GM19240 (cell line): Measurements from ENCODE around the gene MYBPC2.
"Not testable (repeated sequence)": the region's sequence is repeated elsewhere in the genome, so short reads cannot be mapped to it uniquely, and the experiment has no call there.

Experiments used
- DNase-seq: peaks from one replicate; pipeline ENCODE4 v3.0.0; 2011; ENCODE audit warnings: low spot score; ENCODE audit not compliant: insufficient read length

The MYBPC2 gene

GRCh38 chr19:50458396-50459066, 25.8 kb downstream of the MYBPC2 start:
- DNase-seq = no peak

GRCh38 chr19:50459067-50459456, 26.4 kb downstream of the MYBPC2 start:
- no peak for DNase-seq

DNA sequence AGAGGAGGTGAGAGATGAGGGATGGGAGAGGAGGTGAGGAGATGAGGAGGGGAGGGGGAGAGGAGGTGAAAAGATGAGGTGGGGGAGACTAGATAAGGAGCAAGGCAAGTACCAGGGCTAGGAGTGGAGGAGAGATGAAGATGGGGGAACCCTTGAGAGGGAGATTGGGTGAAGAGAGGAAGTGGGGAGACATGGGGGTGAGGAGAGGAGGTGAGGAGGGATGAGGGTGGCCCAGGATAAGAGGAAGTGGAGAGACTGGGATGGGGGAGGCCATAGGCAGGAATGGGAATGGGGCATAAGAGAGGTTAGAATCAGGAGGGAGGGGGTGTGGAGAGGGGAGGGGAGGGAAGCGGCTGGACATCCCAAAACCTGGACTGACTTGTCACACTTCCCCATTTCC, 26.9 kb downstream of the MYBPC2 start:
- no peak for DNase-seq

- DNase-seq = peak; percentile 92
These were observed 27.6 kb downstream of the MYBPC2 start for GRCh38 chr19:50460161-50460765.

GRCh38 chr19:50461066-50461875, 28.6 kb downstream of the MYBPC2 start:
- DNase-seq = peak; percentile 97

DNA sequence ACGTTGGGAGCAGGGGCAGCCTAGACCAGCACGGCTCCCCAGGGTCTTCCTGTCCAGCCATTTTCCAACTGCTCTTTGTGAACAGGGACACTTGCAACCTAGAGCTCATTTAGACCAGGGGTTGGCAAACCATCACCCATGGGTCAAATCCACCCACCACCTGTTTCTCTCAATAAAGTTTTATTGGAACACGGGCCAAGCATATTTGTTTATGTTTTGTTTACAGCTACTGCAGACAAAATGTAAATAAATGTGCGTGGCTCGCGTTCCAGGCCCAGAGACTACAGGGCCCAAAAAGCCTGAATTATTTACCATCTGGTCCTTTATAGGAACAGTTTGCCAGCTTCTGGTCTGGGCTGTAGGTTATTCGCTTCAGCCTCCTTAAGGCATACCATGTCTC, 30.3 kb downstream of the MYBPC2 start:
- no peak for DNase-seq

- no peak for DNase-seq
These were observed 31.7 kb downstream of the MYBPC2 start for GRCh38 chr19:50464348-50464747.

DNA sequence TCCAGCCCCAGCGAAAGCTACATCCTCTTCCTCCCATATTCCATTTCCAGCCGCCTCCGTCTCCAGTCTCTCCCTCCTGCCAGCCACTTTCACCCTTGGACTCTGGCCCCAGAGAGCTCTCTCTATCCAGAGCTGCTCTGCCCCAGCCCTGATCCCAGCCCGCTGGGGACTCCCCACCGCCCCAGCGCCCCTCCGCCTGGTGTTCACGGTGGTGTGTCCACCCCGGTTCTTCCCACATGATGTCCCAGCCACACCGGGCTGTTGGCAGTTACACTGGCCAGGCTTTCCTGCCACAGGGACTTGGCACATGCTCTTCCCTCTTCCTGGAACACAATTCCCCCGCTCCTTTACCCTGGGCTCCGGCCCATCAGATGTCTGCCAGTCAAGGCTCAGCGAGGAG, 32.3 kb downstream of the MYBPC2 start:
- DNase-seq = no peak

- no peak for DNase-seq
These were observed 33.5 kb downstream of the MYBPC2 start for GRCh38 chr19:50465986-50466705.

GRCh38 chr19:50466706-50467039, 34.0 kb downstream of the MYBPC2 start:
- no peak for DNase-seq

DNA sequence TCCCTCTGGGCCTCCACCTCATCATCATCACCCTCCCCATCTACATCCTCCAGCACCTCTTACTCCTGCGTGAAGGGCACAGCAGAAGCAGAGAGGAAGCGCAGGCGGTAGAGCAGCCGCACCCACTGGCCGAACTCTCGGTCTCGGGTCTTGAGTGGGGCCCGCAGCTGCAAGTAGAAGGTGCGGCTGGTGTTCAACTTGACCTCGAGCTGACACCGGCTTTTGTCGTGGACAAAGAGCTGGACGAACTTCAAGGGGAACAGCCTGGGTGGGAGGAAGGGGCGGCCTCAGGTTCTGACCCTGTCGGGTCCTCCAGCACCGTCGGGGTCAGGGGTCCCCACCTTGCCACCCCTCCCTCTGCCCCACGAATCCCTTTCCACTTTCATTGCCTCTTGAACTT, 34.9 kb downstream of the MYBPC2 start:
- no peak for DNase-seq

GRCh38 chr19:50468818-50469217, 36.1 kb downstream of the MYBPC2 start:
- DNase-seq = no peak

GRCh38 chr19:50473336-50473735, 40.6 kb downstream of the MYBPC2 start:
- DNase-seq = not testable (repeated sequence)

- no peak for DNase-seq
These were observed 42.4 kb downstream of the MYBPC2 start for GRCh38 chr19:50475101-50475568.

GRCh38 chr19:50475736-50476223, 43.1 kb downstream of the MYBPC2 start:
- no peak for DNase-seq

DNA sequence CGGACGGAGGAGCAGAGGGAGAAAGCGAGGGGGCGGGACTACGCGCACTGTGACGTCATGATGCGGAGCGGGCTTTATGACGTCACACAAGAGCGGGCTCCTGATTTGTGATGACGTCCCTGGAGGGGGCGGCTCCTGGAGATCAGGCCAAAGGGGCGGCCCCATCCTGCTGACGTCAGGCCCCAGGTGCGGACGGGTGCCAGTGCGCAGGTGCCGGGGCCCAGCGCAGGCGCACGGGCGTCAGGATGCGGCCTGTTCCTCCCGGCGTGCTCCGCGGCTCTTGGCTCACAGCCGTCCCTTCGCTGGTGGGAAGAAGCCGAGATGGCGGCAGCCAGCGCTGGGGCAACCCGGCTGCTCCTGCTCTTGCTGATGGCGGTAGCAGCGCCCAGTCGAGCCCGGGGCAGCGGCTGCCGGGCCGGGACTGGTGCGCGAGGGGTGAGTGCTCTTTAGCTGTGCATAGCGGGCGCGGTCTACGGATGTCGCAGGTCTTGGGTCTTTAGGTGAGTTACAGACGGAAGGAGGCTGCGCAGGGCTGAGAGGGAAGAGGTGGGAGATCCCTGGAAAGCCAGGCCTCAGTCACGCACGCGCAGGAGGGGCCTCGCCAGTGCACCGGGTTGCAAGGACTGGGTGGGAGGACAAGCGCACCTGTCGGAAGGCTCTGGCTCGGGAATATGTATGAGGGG, 43.7 kb downstream of the MYBPC2 start, which contains the start of the genes EMC10 and GARIN5A:
EMC10 (plus strand) TSS at position 284 of the 683 bp plus-strand sequence; CDS start at position 322, 38 bp downstream.
GARIN5A (minus strand) TSS at position 625 of the 683 bp plus-strand sequence; CDS start at position 165, 460 bp downstream.
- DNase-seq = peak; percentile 100

DNA sequence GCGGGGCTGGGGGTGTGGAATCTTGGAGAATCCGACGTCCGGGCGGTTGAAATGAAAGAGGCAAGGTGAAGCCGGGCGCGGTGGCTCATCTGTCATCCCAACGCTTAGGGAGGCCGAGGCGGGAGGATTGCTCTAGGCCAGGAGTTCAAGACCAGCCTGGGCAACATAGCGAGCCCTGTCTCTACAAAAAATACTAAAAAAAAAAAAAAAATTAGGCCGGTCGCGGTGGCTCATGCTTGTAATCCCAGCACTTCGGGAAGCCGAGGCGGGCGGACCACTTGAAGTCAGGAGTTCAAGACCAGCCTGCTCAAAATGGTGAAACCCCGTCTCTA, 44.2 kb downstream of the MYBPC2 start:
- no peak for DNase-seq

DNA sequence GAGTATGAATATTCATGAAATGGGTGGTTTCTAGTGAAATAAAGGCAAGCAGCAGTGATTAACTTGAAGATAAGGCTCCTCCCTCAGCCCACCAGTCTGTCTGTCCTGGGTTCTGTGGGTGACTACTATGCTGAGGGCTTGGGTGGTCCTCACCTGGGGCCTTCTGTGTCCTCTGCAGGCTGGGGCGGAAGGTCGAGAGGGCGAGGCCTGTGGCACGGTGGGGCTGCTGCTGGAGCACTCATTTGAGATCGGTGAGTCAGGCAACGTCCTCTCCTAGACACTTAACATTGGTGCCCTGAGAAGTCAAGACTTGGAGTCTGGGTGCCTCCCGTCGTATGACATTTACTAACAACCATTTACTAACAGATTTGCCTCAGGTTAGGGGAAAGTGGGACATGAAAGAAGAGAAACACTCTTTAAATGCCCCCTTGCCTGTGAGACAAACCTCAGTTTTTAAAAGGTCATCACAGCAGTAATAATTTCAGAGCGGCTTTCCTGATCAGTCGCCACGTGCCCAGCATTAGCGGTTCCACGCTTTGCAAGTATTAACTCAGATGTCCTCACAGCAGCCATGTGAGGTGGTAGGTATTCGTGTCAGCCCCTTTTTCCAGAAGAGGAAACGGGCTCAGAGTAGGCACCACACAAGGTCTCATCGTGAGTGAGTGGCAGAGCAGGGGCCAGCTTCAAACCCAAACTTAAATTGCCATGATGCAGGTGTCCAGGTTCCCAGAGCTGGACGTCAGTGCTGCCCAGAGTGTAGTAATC, 45.2 kb downstream of the MYBPC2 start:
- no peak for DNase-seq

DNA sequence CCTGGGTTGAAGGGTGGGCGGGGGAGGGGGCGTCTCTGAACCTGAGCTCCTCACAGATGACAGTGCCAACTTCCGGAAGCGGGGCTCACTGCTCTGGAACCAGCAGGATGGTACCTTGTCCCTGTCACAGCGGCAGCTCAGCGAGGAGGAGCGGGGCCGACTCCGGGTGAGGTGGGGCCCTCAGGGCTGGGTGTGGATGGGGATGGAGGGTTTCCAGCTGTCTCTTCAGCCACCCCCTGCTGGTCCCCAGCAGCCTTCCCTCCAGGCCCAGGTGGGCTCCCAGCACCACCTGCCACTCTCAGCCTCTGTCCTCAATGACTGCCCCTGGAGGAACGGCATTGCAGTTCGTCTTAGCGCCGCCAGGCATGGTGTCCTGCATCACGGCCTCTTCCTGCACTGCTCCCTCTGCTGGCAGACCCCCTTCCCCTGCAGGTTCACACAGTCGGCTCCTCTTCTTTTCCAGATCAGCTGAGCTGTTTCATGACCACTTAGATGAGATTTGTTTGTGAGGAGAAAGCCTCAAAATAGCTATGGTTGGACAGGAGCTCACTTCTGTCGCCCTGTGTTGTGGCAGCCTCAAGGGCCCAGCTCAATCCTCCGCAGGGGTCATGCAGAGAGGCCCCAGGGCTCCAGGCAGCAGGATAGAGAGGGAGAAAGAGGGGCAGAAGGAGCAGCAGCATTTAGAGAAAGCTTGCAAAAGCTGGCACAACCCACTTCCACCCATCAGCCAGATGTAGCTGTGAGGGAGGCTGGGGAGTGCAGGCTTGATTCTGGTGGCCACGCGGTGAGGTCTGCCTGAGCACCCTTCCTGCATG, 46.4 kb downstream of the MYBPC2 start:
- no peak for DNase-seq
